HCT116 (cell line): ENCODE data around the gene CFAP77. TPM values are rescaled to one million over a fixed set of nuclear protein-coding genes. Genes with fewer than 3 reads are reported as not detected.

ENCODE experiments used
- ATAC-seq: fragments of 200-7000 bp; cut with Tn5 transposase; 2 replicates; pipeline ENCODE4 v1.9.1; 2020; ENCODE audit warnings: mild to moderate bottlenecking, moderate library complexity
- BruUV-seq: library from RNA; stranded (reverse); fragments of 400-500 nt; replicated peaks from 2 replicates; lab custom pipeline; 2021; lab: Mats Ljungman, UMichigan
- CTCF ChIA-PET: fragments of 300-600 bp; sonication (Branson Sonifier 250); formaldehyde crosslinking; loops from one replicate; lab custom pipeline; 2021; ENCODE audit warnings: antibody characterized with exemption; lab: Charles Lee
- POLR2A ChIA-PET: fragments of 300-600, 350-600 bp; sonication (Branson Sonifier 250); formaldehyde crosslinking; loops from one replicate; lab custom pipeline; 2021; ENCODE audit warnings: antibody characterized with exemption; lab: Charles Lee
- RAD21 ChIA-PET, 2 experiments: fragments of 300-600 bp; sonication (Branson Sonifier 250); formaldehyde crosslinking; loops; one replicate each; lab custom pipeline; 2023; ENCODE audit warnings: low total read pairs in 2 of 2; ENCODE audit not compliant: uncharacterized antibody in 2 of 2, unreplicated experiment in 2 of 2, low non-redundant PET in 1 of 2; lab: Charles Lee
- DNase-seq: peaks from one replicate; pipeline ENCODE4 v3.0.0-alpha.2; 2010; ENCODE audit warnings: low read depth, low spot score
- H2AFZ ChIP-seq: fragments of 200-600 bp; shearing (Covaris generic), sonication (generic); 2 replicates; pipeline ENCODE4 v1.6.1; 2017; ENCODE audit warnings: low read depth, mixed run types, mixed read lengths, antibody characterized with exemption, low read length; ENCODE audit not compliant: poor library complexity, severe bottlenecking
- H3K27ac ChIP-seq: 2 replicates; pipeline ENCODE4 v1.5.1; 2012; ENCODE audit warnings: low read depth, low read length
- H3K27me3 ChIP-seq: fragments of 200-600 bp; sonication (generic); 2 replicates; pipeline ENCODE4 v1.6.1; 2016; ENCODE audit warnings: mixed run types, low read length, mixed read lengths; ENCODE audit not compliant: insufficient read depth
- H3K36me3 ChIP-seq, 2 experiments: fragments of 200-500 bp in 1 of 2; fragments of 200-600 bp in 1 of 2; sonication (Bioruptor generic) in 1 of 2; sonication (generic) in 1 of 2; 2 replicates each; pipeline versions ENCODE4 v1.5.1 to v1.6.1; 2014 to 2016; ENCODE audit warnings: low read length in 2 of 2, inconsistent platforms in 1 of 2, mixed read lengths in 1 of 2, mixed run types in 1 of 2; ENCODE audit not compliant: insufficient read depth in 2 of 2, control insufficient read depth in 1 of 2
- H3K4me1 ChIP-seq, 2 experiments: fragments of 200-600 bp in 1 of 2; sonication (generic) in 1 of 2; 2 replicates each; pipeline versions ENCODE4 v1.5.1 to v1.6.1; 2012 to 2017; ENCODE audit warnings: low read length in 2 of 2, inconsistent platforms in 1 of 2, mild to moderate bottlenecking in 1 of 2, mixed read lengths in 1 of 2, mixed run types in 1 of 2, moderate library complexity in 1 of 2; ENCODE audit not compliant: insufficient read depth in 2 of 2, control insufficient read depth in 1 of 2
- H3K4me2 ChIP-seq: fragments of 200-600 bp; sonication (generic); 2 replicates; pipeline ENCODE4 v1.6.1; 2017; ENCODE audit warnings: mixed run types, low read length, mixed read lengths
- H3K4me3 ChIP-seq, 2 experiments: fragments of 200-600 bp in 1 of 2; sonication (generic) in 1 of 2; replicated peaks in 1 of 2; 2 replicates each; pipeline ENCODE4 v1.5.1; 2011 to 2016; ENCODE audit warnings: low read length in 2 of 2, control low read depth in 1 of 2, low read depth in 1 of 2, mild to moderate bottlenecking in 1 of 2, mixed read lengths in 1 of 2, mixed run types in 1 of 2
- H3K79me2 ChIP-seq: fragments of 200-600 bp; sonication (generic); 2 replicates; pipeline ENCODE4 v1.6.1; 2017; ENCODE audit warnings: mild to moderate bottlenecking, mixed run types, low read length, moderate library complexity, mixed read lengths; ENCODE audit not compliant: insufficient read depth
- H3K9ac ChIP-seq: fragments of 200-600 bp; sonication (generic); 2 replicates; pipeline ENCODE4 v1.6.1; 2016; ENCODE audit warnings: low read length, mixed read lengths
- H3K9me2 ChIP-seq: fragments of 200-600 bp; sonication (generic), shearing (Covaris generic); 2 replicates; pipeline ENCODE4 v1.6.1; 2017; ENCODE audit warnings: mixed run types, mild to moderate bottlenecking, moderate library complexity; ENCODE audit not compliant: insufficient read depth
- H3K9me3 ChIP-seq, 2 experiments: fragments of 200-500 bp in 1 of 2; fragments of 200-600 bp in 1 of 2; sonication (Bioruptor generic) in 1 of 2; sonication (generic) in 1 of 2; 2 replicates each; pipeline ENCODE4 v1.6.1; 2014 to 2017; ENCODE audit warnings: low read length in 2 of 2, mixed read lengths in 2 of 2, inconsistent platforms in 1 of 2, low read depth in 1 of 2, mild to moderate bottlenecking in 1 of 2, mixed run types in 1 of 2, moderate library complexity in 1 of 2; ENCODE audit not compliant: control insufficient read depth in 1 of 2, insufficient read depth in 1 of 2
- H4K20me1 ChIP-seq: fragments of 200-600 bp; sonication (generic), shearing (Covaris generic); 2 replicates; pipeline ENCODE4 v1.6.1; 2017; ENCODE audit warnings: mixed run types, mild to moderate bottlenecking, moderate library complexity; ENCODE audit not compliant: insufficient read depth
- CBX3 ChIP-seq: IDR thresholded peaks from 2 replicates; pipeline ENCODE4 v1.6.1; 2012; ENCODE audit warnings: low read depth
- EGR1 ChIP-seq: IDR thresholded peaks from 2 replicates; pipeline ENCODE4 v1.6.1; 2012; ENCODE audit warnings: low read depth
- ELF1 ChIP-seq: IDR thresholded peaks from 2 replicates; pipeline ENCODE4 v1.6.1; 2012; ENCODE audit warnings: low read depth, borderline replicate concordance
- EZH2 ChIP-seq: fragments of 200-600 bp; sonication (generic); IDR thresholded peaks from 2 replicates; pipeline ENCODE4 v1.6.1; 2017; ENCODE audit warnings: antibody characterized with exemption, mixed run types
- EZH2phosphoT487 ChIP-seq: fragments of 200-600 bp; IDR thresholded peaks from 2 replicates; pipeline ENCODE4 v1.6.1; 2018; ENCODE audit warnings: antibody characterized with exemption, borderline replicate concordance
- FOSL1 ChIP-seq: IDR thresholded peaks from 2 replicates; pipeline ENCODE4 v1.6.1; 2012; ENCODE audit warnings: low read depth
- JUND ChIP-seq: IDR thresholded peaks from 2 replicates; pipeline ENCODE4 v1.6.1; 2012
- MAX ChIP-seq: IDR thresholded peaks from 2 replicates; pipeline ENCODE4 v1.6.1; 2012
- POLR2A ChIP-seq: IDR thresholded peaks from 2 replicates; pipeline ENCODE4 v1.7.0; 2011; ENCODE audit warnings: borderline replicate concordance; ENCODE audit not compliant: insufficient read depth, insufficient read length; ENCODE audit errors: extremely low read depth
- POLR2AphosphoS5 ChIP-seq: IDR thresholded peaks from 2 replicates; pipeline ENCODE4 v1.6.1; 2011; ENCODE audit warnings: mild to moderate bottlenecking, low read depth, low read length, moderate library complexity
- RAD21 ChIP-seq: IDR thresholded peaks from 2 replicates; pipeline ENCODE4 v1.6.1; 2012; ENCODE audit warnings: low read depth, mild to moderate bottlenecking
- SIN3A ChIP-seq: IDR thresholded peaks from 2 replicates; pipeline ENCODE4 v1.6.1; 2012; ENCODE audit warnings: low read depth
- YY1 ChIP-seq: IDR thresholded peaks from 2 replicates; pipeline ENCODE4 v1.6.1; 2011; ENCODE audit warnings: low read length, low read depth, moderate library complexity, mild to moderate bottlenecking; ENCODE audit not compliant: insufficient replicate concordance; ENCODE audit errors: extremely low read depth
- ZBTB33 ChIP-seq: IDR thresholded peaks from 2 replicates; pipeline ENCODE4 v1.6.1; 2011; ENCODE audit warnings: mild to moderate bottlenecking, low read length, moderate library complexity; ENCODE audit not compliant: insufficient replicate concordance; ENCODE audit errors: extremely low read depth
- ZFX ChIP-seq: fragments of 450-650 bp; IDR thresholded peaks from 2 replicates; pipeline ENCODE4 v1.6.1; 2017
- ZNF274 ChIP-seq: fragments of 200-500 bp; sonication (Bioruptor generic); IDR thresholded peaks from 2 replicates; pipeline ENCODE4 v1.6.1; 2014; ENCODE audit warnings: mild to moderate bottlenecking, low read depth, low read length, inconsistent platforms
- intact Hi-C: fragments of 100-400 bp; cut with micrococcal nuclease; formaldehyde crosslinking; loops from 2 replicates; pipeline ENCODE4 v1.10.0; 2022
- total RNA-seq: library from RNA; stranded (reverse); gene quantifications from one replicate; pipeline ENCODE4 v1.2.1, GENCODE V29; 2021; ENCODE audit not compliant: unreplicated experiment
- TF ChIP-seq, protein P1 (sequence below): IDR thresholded peaks from 2 replicates; pipeline ENCODE4 v1.6.1; 2012

Gene CFAP77
- total RNA-seq, 1 experiment from 2014 or later = 0.98 TPM

- Histone ChIP-seq H3K4me2 (no peak overlapping the region), H2AFZ (no peak overlapping the region), H4K20me1 (no peaks in the 10 kb centered on the region), H3K9ac (no peak overlapping the region), H3K4me3 (no peak overlapping the region), H3K9me2 (no peaks in the 10 kb centered on the region), H3K27me3 (no peaks in the 10 kb centered on the region), H3K4me1 (no peaks in the 10 kb centered on the region), H3K79me2 (no peaks in the 10 kb centered on the region), H3K27ac (no peak overlapping the region), H3K36me3 (peaks cover 29 to 32% of the 10 kb centered on the region in 2 experiments), H3K9me3 (no peaks in the 10 kb centered on the region)
- TF ChIP-seq POLR2A (no peak), JUND (no peak), CBX3 (no peak), EZH2 (no peak), YY1 (no peak), EGR1 (no peak), POLR2AphosphoS5 (no peak), RAD21 (no peak), EZH2phosphoT487 (no peak), ZNF274 (no peak)
- intact Hi-C loops = no loop called here
- ATAC-seq = no peak
- ChIA-PET CTCF (no interaction called here), RAD21 (no interaction called here), POLR2A (no interaction called here)
- no peak for DNase-seq
- no TSS peak for BruUV-seq
Observed at GRCh38 chr9:132609829-132610228, 199.8 kb downstream of the CFAP77 start.

- Histone ChIP-seq H3K79me2 (no peaks in the 10 kb centered on the region), H3K4me2 (no peak overlapping the region), H3K9ac (no peak overlapping the region), H3K27ac (no peak overlapping the region), H3K27me3 (no peaks in the 10 kb centered on the region), H3K4me1 (no peaks in the 10 kb centered on the region), H3K9me2 (no peaks in the 10 kb centered on the region), H3K9me3 (no peaks in the 10 kb centered on the region), H3K36me3 (peaks cover 33 to 36% of the 10 kb centered on the region in 2 experiments), H4K20me1 (no peaks in the 10 kb centered on the region), H3K4me3 (no peak overlapping the region), H2AFZ (no peak overlapping the region)
- no peak for TF ChIP-seq ZNF274
- no peak for TF ChIP-seq ELF1
- TF ChIP-seq EZH2phosphoT487 = no peak
- no peak for TF ChIP-seq FOSL1
- TF ChIP-seq EGR1 = no peak
- no peak for TF ChIP-seq RAD21
- TF ChIP-seq, protein P1, sequence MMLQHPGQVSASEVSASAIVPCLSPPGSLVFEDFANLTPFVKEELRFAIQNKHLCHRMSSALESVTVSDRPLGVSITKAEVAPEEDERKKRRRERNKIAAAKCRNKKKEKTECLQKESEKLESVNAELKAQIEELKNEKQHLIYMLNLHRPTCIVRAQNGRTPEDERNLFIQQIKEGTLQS = no peak
- TF ChIP-seq SIN3A = no peak
- no peak for TF ChIP-seq MAX
- TF ChIP-seq CBX3 = no peak
- no peak for TF ChIP-seq POLR2AphosphoS5
- no peak for TF ChIP-seq JUND
- no peak for TF ChIP-seq ZBTB33
- no peak for TF ChIP-seq ZFX
- DNase-seq (no peak), ATAC-seq (no peak)
- CTCF ChIA-PET = no interaction called here
- intact Hi-C loops = no loop called here
- RAD21 ChIA-PET = no interaction called here
- BruUV-seq = no TSS peak
- POLR2A ChIA-PET = no interaction called here
Observed at GRCh38 chr9:132610661-132611060, 200.7 kb downstream of the CFAP77 start.
